CD4-positive, alpha-beta T cell treated with Interleukin-21 for 1 hour (primary cell): ENCODE results near the gene CCDC187.

Experiments used
- DNase-seq: peaks from one replicate; pipeline ENCODE4 v3.0.0-alpha.2; 2020

Gene CCDC187

DNA sequence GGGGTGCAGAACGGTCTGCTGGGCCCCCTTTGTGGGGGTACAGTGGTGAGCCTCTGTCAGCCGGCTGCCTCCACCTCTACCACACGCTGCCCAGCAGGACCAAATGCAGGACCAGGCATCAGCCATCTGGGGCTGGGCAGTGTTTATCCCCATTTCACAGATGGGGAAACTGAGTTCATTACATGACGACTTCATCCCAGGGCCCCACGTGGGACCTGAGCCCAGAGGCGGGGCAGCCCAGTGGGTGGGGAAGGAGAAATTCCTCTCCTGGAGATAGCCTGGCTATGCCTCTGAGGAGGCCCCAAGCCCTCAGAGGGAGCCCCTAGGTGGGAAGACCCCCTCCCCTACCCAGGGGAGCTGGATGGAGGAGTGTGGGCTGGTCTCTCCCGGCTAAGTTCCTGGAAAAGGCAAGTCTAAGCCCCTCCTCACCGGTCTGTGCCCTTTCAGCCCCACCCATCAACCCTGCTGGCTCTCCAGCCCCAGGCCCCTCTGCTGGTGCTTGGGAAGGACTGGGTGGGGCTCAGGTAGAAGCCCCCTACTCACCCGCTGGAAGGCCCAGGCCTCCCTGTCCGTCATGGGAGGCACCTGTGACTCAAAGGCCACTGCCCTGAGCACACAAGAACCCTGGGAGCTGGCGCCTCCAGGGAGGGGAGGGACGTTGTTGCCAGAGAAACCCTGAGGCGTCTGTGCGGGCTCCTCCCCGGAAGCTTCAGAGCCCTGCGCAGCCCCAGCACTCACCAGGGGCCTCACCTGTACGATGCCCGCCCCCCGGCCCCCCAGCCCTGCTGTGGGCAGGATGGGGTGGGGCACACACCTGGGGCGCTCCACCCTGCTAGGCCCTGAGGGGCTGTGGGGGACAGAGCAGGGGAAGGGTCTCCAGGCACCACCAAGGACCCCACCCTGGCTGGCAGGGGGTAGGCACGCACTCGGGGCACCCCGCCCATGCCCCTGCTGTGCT is 7.4 kb upstream of the CCDC187 start:
- no peak for DNase-seq

GRCh38 chr9:136310273-136311030 is 6.6 kb upstream of the CCDC187 start:
- DNase-seq: no peak

DNA sequence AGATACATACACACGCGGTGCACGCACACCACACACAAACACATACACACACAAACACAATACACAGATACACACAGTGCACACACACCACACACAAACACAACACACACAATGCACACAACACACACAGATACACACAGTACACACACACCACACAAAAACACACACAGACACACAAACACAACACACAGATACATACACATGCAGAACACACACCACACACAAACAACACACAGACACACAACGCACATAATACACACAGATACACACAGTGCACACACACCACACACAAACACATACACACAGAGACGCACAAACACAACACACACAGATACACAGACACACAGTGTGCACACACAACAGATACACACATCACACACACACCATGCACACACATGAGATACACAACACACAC is 5.9 kb upstream of the CCDC187 start:
- no peak for DNase-seq

- no peak for DNase-seq
Measured at GRCh38 chr9:136309101-136309801, 5.4 kb upstream of the CCDC187 start.

GRCh38 chr9:136308702-136309053 is 4.8 kb upstream of the CCDC187 start:
- DNase-seq: no peak

DNA sequence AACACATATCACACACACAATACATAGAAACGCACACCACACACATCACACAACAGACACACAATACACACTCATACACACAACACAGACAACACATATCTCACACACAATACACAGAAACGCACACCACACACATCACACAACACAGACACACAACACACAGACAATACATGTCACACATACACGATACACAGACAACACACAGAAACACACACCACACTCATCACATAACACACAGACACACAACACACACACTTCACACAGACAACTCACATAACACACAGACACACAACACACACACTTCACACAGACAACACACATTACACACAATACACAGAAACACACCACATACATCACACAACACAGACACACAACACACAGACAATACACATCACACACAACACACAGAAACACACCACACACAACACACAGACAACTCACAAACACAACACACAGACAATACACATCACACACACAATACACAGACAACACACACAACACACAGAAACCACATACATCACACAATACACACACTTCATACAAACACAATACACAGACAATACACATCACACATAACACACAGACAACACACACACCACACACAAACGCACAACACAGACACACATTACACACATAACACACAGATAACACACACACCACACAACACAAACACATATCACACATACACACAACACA is 4.3 kb upstream of the CCDC187 start:
- DNase-seq: no peak

- DNase-seq: no peak
Measured at GRCh38 chr9:136307215-136307750, 3.4 kb upstream of the CCDC187 start.

GRCh38 chr9:136306211-136307208 is 2.6 kb upstream of the CCDC187 start:
- DNase-seq: no peak

DNA sequence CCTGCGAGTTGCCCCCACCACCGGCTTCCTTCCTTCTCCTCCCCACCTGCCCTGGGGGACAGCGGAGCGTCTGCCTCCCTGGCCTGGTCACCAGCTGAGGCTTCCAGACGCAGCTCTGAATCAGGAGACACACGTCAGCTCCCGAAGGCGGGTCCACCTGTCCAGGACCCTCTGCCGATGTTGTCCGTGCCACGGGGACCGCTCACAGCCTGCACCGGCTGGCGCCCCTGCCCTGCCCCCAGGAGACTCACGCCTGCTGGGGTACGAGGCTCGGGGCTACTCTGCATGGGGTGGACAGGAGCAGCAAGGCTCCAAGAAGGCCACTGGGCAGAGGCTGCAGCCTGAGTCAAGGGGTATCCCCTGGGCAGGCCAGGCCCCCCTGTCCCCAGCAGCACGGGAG is 1.9 kb upstream of the CCDC187 start:
- no peak for DNase-seq

GRCh38 chr9:136304981-136305380 is 1.1 kb upstream of the CCDC187 start:
- DNase-seq: no peak

GRCh38 chr9:136304456-136304855 is 562 bp upstream of the CCDC187 start:
- no peak for DNase-seq

GRCh38 chr9:136303066-136303824 is 649 bp downstream of the CCDC187 start:
- DNase-seq: no peak

GRCh38 chr9:136302527-136302926 is 1.4 kb downstream of the CCDC187 start:
- no peak for DNase-seq

GRCh38 chr9:136300866-136301265 is 3.0 kb downstream of the CCDC187 start:
- DNase-seq: no peak

DNA sequence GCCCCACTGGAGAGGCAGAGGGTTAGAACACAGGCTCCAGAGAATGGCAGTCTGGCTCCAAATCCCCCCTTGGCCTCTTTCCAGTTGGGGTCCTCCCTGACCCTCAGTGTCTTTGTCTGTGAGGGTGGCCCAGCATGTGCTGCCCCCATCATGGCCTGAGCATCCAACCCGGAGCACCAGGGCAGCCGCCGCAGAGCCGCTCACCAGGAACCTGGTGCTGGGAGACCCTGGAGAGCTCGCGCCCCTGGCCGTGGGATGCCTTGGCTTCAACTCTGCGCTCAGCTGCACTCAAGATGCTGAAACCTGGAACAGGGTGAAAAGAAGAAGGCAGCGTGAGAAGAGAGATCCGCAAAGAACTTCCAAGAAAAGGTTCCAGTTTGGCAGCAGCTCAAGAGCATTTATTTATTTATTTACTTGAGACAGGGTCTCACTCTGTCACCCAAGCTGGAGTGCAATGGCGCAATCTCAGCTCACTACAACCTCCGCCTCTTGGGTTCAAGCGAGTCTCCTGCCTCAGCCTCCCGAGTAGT is 3.8 kb downstream of the CCDC187 start:
- DNase-seq: no peak

- DNase-seq: no peak
Measured at GRCh38 chr9:136299541-136299940, 4.4 kb downstream of the CCDC187 start.

GRCh38 chr9:136299116-136299515 is 4.8 kb downstream of the CCDC187 start:
- DNase-seq: no peak

DNA sequence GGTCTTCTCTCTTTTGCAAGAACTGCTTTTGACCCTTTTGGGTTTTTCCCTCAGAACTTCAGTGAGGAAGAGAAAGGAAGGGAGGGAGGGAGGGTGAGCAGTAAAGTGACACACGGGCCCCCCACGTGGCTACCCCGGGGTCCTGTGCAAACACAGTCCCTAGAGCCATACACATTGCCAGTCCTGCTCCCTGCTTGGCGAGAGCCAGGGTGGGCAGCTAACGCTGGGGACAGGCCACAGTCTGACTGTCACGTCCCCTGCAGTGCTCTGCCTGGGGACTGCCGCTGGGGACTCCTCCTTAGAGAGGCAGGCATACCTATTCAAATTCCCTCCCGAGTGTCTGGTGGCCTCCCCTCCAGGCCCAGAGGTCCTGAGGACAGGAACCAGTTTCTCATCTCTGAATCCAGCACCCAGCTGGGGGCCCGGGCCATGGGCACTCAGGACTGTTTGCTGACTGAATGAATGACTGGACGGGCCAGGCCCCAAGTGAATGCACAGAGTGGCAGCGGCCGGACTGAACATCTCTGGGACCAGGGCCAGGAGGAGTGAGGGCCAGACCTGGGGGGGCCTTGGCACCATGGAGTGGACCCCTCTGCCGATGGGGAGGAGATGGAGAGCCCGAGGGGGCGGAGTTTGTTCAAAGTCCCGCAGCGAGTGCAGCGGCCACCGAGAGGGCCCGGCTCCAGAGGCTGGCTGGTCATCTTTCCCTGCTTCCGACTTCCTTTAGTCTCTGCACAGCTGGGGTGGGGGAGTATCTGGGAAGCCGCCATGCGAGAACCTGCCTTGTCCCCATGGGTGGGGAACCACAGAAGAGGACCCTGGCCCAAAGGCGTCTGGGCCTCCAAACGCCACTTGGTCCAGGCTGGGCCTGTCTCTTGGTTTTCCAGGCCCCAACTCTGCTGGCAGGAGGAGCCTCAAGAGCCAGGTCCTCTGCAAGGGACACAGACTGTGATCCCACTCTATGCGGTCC is 5.8 kb downstream of the CCDC187 start:
- DNase-seq: no peak
